Caki2 (cell line): ENCODE measurements around the gene RNASEH2A. TPM values are rescaled to one million over a fixed set of nuclear protein-coding genes. Genes with fewer than 3 reads are reported as not detected.
A peak's percentile ranks its signal among the peaks of the same experiment; 100 is the strongest.
"Not testable (repeated sequence)": the region's sequence is repeated elsewhere in the genome, so short reads cannot be mapped to it uniquely, and the experiment has no call there.

Experiments
- DNase-seq: peaks from one replicate; pipeline ENCODE4 v3.0.0-alpha.2; 2015; ENCODE audit warnings: low read depth
- in situ Hi-C: cut with HindIII; loops from 2 replicates; pipeline ENCODE4 v1.10.0; 2016; ENCODE audit warnings: low sequenced_read_pairs, low pct_unique_long_range_greater_than_20kb, mixed read lengths
- total RNA-seq: library from RNA; depleted of rRNA; stranded (reverse); fragments of >200 nt; shearing (Covaris generic); gene quantifications from 2 replicates; pipeline ENCODE4 v1.2.3, GENCODE V29; 2014; ENCODE audit warnings: low replicate concordance

RNASEH2A gene
- total RNA-seq, 1 experiment from 2014 or later, result 94.5 TPM

GRCh38 chr19:12790628-12791344 lies 15.6 kb upstream of the RNASEH2A start:
- in situ Hi-C loops, result no loop called here
- peak; percentile 26 for DNase-seq

GRCh38 chr19:12791345-12792050 lies 14.9 kb upstream of the RNASEH2A start, which contains the start of gene JUNB:
JUNB (plus strand) TSS chr19:12791486; CDS start chr19:12791772, 286 bp downstream.
- DNase-seq, result peak; percentile 97

GRCh38 chr19:12792051-12792852 lies 14.1 kb upstream of the RNASEH2A start:
- DNase-seq, result peak; percentile 64
- in situ Hi-C loops, result no loop called here

More at GRCh38 chr19:12791345-12792050, 14.9 kb upstream of the RNASEH2A start, which contains the start of gene JUNB:
- in situ Hi-C loops, result no loop called here

- DNase-seq, result no peak
- in situ Hi-C loops, result no loop called here
These were observed 13.5 kb upstream of the RNASEH2A start for GRCh38 chr19:12792853-12793289.

- in situ Hi-C loops, result no loop called here
- DNase-seq, result peak; percentile 98
These were observed 12.8 kb upstream of the RNASEH2A start for GRCh38 chr19:12793290-12794195.

GRCh38 chr19:12794196-12794941 lies 12.0 kb upstream of the RNASEH2A start:
- in situ Hi-C loops, result no loop called here

GRCh38 chr19:12794971-12795381 lies 11.4 kb upstream of the RNASEH2A start:
- no peak for DNase-seq
- in situ Hi-C loops, result no loop called here

More at GRCh38 chr19:12794196-12794941, 12.0 kb upstream of the RNASEH2A start:
- peak; percentile 58 for DNase-seq

- in situ Hi-C loops, result no loop called here
- peak; percentile 82 for DNase-seq
These were observed 10.0 kb upstream of the RNASEH2A start for GRCh38 chr19:12796146-12797071.

GRCh38 chr19:12797141-12797587 lies 9.2 kb upstream of the RNASEH2A start:
- no peak for DNase-seq
- in situ Hi-C loops, result no loop called here

GRCh38 chr19:12797607-12798006 lies 8.8 kb upstream of the RNASEH2A start:
- in situ Hi-C loops, DNase-seq: not testable (repeated sequence)

GRCh38 chr19:12799742-12800465 lies 6.5 kb upstream of the RNASEH2A start:
- in situ Hi-C loops, result no loop called here
- DNase-seq, result no peak

- DNase-seq, result no peak
- in situ Hi-C loops, result no loop called here
These were observed 6.0 kb upstream of the RNASEH2A start for GRCh38 chr19:12800466-12800770.

GRCh38 chr19:12800923-12801465 lies 5.4 kb upstream of the RNASEH2A start:
- no peak for DNase-seq
- in situ Hi-C loops, result no loop called here

- in situ Hi-C loops, result no loop called here
These were observed 4.7 kb upstream of the RNASEH2A start, which contains the start of the genes PRDX2 and THSD8 for GRCh38 chr19:12801466-12802266. PRDX2 (minus strand) TSS chr19:12801800; CDS start chr19:12801261, 539 bp downstream. THSD8 (plus strand) TSS chr19:12802069; CDS start chr19:12802072, 3 bp downstream.

More at GRCh38 chr19:12801466-12802266, 4.7 kb upstream of the RNASEH2A start, which contains the start of the genes PRDX2 and THSD8:
- no peak for DNase-seq
